Stimulated activated CD8-positive, alpha-beta memory T cell treated with anti-CD3 and anti-CD28 coated beads, Interleukin-12 subunit alpha, Interleukin-12 subunit beta, amount 100 ng/mL, for 1 hour (primary cell): ENCODE measurements around the gene SACS.
A peak's percentile ranks its signal among the peaks of the same experiment; 100 is the strongest.
"Not testable (repeated sequence)": the region's sequence is repeated elsewhere in the genome, so short reads cannot be mapped to it uniquely, and the experiment has no call there.

Experiments used
- DNase-seq: peaks from one replicate; pipeline ENCODE4 v3.0.0-alpha.2; 2020; ENCODE audit warnings: low read depth

The SACS gene

DNA sequence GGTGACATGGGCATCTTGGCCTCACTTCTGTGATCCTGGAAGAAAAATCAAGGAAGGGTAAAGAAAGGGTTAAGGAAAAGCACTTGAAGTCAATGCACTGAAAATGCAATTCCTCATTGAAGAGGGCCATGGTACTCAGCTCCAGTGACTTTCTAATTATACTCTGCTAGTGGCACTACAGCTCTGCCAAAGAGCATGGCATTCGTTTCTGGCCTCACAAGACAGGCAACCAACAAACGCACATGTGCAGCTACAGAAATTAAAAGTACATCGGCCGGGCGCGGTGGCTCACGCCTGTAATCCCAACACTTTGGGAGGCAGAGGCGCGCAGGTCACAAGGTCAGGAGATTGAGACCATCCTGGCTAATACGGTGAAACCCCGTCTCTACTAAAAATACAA, 21.8 kb downstream of the SACS start:
- no peak for DNase-seq

DNA sequence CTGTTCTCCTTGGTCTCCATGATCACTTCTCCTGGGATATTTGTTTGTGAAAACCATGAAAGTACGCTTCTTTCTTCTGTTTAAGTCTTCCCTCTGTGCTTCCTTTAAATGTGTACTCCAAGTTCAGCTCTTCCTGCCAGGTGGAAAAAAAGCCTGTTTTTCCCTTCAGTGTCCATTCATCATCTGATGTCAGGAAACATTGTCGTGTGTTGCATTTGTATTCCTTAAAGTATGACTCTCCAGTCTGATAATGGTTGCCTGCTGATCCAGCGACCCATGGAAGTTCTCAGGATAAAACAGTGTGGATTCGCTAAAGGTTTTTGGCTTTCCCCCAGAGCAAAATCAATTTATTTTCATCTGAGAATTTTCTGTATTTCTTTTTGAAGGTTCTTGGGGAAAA, 22.3 kb downstream of the SACS start:
- DNase-seq, result no peak

DNA sequence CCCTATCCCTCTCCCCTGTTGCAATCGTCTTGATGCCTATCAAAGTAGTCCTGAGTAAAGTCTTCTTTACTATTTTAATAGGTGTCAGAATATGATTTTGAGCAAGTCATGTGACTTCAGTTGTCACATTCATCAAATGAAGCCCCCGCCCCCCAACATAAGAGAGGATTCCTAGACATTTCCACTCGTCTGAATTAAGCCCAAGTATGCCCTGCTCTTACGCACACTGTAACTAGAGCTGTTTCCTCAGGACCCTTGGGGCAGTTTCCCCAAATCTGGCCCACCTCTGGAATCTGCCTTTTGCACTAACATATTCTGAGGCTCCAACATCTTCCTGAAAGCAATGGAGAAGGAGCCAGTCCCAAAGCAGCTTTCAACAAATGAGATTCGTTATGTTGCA, 25.5 kb downstream of the SACS start:
- DNase-seq, result no peak

DNA sequence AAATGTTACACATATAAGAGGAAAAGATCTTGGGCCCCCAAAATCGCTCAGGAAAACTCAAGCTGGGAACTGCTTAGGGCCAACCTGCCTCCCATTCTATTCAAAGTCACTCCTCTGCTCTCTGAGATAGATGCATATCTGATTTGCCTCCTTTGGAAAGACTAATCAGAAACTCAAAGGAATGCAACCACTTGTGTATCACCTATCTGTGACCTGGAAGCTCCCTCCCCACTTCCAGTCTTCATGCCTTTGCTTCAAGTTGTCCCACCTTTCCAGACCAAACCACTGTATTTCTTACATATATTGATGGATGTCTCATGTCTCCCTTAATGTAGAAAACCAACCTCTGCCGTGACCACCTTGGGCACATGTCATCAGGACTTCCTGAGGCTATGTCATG, 32.3 kb downstream of the SACS start:
- DNase-seq, result not testable (repeated sequence)

DNA sequence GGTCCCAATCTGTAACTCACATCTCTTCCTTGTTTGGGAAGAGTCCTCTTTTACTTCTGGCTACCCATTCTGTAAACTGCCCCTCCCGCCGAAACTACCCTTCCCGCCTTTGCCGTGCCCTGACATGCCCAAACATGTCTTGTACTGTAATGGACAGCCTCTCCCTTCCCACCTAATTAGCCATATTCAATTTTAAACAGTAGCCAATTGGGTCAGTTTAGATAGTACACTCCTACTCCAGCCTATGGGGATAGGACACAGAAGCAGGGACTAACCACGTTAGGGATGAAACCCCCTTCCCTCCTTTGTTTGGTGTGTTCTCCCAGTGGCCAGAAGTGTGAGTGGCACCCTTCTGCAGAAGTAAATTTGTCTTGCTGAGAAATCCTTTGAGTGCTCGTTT, 34.2 kb downstream of the SACS start:
- no peak for DNase-seq

DNA sequence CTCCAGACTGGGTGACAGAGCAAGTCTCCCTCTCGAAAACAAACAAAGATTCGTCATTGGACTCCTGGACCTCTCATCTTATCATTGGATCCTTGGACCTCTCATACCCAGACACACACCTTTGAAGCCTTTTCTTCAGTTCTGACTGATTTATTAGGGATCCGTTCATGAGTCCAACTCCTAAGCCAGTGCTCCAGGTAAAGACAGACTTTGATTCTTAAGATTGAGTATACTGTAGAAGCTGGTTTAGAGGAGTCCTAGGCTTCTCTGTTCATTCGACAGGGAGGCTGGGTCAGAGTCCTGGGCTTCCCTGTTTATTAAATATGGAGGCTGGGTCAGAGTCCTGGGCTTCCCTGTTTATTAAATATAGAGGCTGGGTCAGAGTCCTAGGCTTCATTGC, 38.7 kb downstream of the SACS start:
- no peak for DNase-seq

DNA sequence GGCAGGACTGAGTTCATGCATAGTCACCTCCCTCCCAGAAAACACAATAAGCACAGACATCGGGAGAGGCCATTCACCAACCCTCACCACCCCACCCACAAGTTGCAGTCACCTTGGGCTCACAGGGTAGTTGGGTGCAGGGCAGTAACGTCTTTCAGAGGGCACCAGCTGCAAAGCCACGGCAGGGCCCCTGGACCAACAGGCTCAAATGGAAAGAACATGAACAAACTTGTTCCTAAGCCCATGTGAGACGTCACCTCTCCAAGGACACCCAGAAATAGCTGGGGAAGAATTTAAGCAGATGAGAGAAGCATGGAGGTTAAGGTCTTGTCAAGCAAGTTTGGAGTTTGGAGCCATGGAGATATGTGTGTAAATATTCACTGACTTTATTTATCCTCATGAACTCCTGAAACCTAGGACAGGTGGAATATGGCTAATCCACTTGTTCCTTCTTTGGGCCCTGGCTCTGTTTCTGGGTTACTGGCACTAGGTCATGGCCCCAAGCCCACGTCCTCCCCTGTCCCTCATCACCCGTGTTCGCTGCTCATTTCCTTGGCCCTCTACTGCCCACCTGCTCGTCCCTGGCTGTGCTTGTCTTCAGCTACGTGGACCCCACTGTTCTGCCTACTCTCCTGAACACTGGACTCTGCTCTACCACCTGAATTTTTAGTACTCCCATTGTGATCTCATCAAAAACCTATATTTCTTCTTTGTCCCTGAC, 40.4 kb downstream of the SACS start:
- DNase-seq, result no peak

DNA sequence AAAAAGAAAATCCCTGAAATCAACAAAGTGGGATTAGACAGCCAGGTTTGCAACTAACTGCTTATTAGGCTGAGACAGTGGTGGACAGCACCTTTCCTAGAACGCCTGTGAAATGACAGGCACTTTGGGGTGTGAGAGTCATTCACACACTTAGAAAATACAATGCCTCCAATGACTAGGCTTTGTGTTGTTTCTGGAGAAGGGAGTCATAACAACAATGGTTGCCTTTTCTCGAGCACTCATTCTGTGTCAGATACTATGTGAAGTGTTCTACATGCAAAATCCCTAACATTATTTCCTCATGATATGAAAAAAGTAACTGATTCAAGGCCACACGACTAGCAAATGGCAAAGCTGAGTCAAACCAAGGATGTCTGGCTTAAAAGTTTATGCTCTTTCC, 41.2 kb downstream of the SACS start:
- no peak for DNase-seq

DNA sequence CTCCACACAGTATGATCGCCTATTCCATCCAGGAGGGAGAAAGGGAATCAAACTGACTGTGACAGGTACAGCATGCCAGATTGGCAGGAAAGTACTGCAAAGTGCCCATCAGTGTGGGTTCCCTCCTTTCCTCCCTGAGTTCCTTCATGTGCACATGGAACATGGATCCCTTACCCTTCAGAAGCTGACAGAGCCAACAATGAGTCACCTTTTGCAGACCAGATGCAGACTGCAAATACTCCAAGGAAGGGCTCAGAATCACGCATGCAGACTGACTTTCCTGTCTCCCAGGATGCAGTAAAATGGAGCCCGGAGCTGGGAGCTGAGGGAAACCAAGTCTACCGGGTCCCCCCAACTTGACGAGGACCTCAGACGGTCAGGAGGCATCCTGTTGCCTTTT, 41.8 kb downstream of the SACS start:
- no peak for DNase-seq

DNA sequence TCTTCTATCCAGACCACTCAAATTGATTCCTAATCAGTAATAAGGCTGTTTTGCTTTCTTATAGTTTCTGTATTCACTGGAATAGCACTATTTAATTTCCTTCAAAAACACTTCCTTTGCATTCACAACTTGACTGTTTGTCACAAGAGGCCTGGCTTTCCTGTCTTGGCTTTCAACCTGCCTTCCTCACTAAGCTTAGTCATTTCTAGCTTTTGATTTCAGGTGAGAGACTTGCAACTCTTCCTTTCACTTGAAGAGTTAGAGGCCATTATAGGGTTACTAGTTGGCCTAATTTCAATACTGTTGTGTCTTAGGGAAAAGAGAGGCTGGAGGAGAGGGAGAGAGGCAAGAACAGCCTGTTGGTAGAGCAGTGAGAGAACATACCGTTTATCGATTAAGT, 47.0 kb downstream of the SACS start:
- DNase-seq, result no peak

DNA sequence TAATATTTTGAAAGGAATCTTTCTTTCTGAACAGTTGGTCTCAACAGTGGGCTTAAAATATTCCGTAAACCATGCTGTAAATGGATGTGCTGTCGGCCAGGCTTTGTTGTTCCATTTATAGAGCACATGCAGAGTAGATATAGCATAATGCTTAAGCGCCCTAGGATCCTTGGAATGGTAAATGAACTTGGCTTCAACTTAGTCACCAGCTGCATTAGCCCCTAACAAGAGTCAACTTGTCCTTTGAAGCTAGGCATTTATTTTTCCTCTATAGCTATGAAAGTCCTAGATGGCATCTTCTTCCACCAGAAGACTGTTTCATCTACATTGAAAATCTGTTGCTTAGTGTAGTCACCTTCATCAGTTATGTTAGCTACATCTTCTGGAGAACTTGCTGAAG, 47.6 kb downstream of the SACS start:
- DNase-seq, result no peak

DNA sequence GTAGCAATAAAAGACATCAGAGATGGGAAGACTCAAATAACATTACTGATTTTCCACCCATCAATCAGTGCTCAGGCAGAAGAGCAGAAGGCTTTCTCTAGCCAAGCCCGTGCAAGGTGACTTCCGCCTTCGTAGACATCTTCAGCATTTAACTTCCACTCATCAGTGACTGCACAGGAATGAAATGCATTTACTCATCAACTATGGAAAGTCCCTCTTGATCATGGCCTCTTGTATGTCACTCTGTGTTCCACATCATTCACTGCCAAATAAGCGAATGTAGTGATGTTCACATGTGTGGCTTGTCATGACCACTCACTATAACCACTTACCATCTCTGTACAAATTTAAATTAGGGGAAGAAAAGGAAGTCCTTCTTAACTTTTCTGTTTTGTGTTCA, 49.4 kb downstream of the SACS start:
- no peak for DNase-seq

DNA sequence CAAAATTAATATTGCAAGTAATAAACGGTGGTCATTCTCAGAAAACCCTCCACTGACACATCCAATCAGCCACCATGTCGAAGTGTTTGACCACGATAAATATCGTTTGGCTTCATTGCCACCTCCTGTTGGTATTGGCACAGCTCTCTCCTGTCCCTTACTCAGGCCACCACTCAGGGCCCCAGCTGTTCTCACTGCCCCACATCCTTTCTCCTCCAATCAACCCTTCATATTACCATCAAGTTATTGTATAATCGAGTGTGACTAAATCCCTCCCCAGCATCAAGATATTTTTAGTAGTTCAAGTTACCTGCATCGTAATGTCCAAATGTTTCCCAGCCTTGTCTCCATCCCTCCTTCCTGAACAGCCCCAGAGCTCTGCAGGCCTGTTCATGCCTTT, 50.4 kb downstream of the SACS start:
- DNase-seq, result no peak

DNA sequence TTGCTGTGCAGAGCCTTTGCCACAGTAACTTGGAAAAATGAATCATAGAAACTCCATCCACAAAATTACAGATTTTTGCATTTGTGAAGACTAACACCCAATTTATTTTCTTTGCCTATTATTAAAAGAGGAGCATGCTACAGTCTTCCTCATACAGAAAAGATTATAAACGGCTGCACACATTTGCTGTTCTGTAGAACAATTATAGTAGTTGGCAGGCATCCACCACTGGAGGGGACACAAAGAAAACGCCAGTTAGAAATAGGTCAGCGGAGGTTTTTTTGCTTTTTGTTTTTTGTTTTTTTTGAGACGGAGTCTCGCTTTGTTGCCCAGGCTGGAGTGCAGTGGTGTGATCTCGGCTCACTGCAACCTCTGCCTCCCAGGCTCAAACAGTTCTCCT, 51.6 kb downstream of the SACS start:
- no peak for DNase-seq

DNA sequence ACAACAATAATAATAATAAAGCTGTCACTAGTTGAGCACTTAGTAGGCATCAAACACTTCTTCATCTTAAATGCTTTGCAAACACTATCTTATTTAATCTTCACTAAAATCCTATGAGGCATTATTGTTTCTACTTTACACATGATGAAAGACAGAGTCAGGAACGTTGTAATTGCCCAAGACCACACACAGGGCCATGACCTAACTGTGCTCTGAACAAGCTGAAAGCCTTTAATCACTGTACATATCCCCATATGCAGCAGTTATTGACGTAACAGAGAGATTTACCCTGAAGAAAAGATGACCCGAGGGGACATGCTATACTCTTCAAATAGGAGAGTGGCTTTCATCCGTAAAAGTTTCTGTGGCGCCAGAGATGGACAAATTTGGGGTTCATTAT, 53.0 kb downstream of the SACS start:
- DNase-seq, result no peak

DNA sequence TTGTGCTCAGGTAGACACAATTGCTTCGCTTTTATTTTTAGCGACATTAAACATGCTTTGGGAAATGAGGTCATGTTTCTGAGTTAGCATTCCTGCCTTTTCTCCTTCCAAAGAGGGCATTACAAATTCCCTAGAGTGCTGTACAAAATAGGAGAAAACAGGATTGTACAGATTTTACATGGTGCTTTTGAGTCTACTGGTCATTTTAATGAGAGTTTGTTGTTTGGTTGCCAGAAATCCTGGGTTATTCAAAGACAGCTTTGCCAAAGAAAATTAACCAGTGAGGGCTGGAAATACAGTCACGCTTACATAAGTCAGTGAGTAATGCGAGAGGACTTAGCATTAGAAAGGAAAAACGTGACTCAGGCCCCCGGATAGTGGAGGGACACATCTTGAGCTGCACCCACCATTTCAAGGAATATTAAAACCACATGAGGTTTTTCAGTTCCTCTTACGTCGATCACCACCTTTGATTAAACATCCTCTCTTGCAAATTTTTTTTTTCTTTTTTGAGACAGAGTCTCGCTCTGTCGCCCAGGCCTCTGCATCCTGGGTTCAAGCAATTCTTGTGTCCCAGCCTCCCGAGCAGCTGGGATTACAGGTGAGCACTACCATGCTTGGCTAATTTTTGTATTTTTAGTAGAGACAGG, 55.4 kb downstream of the SACS start:
- DNase-seq, result peak; percentile 15

DNA sequence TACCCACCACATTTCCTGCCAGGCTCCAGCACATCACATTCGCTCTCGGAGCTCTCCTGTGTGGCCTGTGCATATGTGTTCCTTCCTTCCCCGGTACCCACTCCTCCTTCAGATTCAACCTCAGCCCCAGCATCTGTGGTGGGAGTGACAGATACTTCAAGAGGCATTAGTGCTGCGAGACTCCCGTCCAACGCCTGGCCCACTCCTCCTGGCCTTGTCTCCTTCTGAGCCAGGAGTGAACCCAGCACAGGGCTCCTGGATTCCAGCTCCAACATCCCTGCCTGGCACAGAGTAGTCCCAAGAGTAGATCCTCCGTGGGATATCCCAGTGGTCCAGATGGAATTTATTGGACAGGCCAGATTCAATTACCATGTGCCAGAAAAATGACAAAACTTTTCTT, 55.9 kb downstream of the SACS start:
- DNase-seq, result no peak

DNA sequence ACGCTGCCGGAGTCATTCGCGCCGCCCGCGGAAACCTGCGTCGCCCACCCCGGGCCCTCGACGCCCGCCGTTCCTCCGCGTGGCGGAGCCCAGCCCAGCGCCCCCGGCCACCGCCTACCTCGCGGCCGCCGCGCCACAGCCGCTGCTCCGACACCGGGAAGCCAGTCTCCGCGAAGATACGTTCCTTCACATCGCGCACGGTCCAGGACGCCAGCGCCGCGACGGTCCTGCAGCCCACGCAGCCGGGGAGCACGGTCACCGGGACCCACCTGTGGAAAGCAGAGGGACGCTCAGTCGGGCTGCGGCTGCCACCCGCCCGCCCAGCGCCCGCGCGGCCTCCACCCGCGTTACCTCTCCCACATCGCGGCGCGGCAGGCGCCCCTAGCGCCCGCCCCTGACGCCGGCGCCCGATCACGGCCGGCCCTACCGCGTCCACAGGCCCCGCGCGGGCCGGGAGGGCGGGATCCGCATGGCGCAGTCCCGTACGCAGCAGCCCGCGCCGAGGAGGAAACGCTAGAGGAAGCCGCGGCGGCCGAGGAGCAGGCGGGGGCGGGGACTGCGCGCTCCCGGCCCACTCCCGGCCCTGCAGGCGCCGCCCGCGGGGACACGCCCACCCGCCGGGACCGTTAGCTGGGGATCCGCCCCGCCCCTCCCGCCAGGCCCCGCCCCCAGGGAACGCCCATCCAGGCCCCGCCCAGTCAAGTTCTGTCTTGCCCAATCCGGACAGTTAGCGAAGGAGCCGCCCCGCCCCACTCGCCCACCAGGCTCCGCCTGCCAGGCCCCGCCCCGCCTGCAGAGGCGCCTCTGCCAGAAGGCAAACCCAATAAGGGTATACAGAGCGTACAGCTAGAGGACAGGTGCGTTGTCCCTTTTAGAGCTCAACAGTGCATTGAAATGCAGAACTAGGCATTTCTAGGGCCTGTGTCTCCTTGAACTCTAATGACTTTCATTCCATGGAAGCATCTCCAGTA, 58.2 kb downstream of the SACS start:
- peak; percentile 96 for DNase-seq

DNA sequence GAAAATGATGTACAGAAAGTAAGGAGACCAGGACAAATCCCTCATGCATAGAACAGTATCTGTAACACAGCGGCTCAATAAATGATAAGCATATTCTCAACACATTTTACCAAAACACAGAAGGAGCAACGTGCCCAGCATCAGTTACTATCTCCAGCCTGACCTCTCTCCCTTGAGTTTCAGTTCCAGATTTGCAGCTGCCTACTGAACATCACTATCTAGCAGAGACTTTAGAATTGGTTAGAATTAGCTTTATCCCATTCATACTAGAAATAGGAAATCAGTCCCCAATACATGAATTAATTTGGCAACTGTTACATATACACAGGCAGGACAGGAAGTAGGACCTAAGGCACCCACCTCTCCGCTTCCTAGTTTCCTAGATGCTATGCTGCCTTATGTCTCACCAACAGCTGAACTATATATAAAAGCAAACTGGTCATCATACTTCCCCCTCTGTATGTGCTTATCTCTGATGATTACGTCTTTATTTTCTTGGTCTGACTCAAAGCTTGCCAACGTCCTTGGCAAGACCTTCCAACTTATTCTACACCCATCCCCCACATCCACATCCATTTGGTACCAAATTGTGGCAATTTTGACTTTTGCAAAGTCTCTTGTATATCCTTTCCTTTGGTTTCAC, 61.1 kb downstream of the SACS start:
- DNase-seq, result no peak

DNA sequence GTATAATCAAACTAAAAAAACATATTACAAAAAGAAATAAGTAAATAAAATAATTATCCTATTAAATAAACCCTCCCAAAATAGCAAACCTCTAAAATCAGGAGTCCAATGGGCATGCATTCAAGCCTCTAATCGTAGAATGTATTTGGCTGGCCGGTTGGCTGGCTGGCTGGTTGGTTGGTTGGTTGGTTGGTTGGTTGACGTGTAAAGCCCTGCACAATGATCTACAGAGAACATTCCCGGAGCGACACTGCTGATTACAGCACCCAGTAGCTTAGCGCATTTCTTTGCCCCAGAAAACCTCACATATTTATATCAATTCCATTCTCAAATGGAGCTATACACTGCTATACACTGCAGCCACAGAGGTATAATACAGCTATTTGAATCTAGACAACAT, 65.6 kb downstream of the SACS start:
- DNase-seq, result no peak

DNA sequence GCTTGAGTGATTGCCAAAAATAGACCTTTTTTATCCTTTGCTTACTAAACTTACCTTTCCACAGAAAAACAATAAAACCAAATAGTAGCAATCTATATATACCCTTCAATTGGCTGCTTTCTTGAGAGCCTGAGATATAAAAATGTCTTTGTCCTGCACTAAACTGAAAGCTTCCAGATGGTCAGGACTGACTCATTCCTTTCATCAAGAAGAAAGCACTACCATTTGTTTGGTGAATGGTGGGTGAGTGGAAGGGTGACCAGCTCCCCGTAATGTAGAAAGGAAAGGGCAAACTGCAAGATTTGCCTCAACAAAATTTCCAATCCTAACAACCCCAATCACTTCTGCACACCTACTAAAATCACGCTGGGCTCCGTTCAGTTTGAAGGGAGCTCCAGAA, 67.8 kb downstream of the SACS start:
- DNase-seq, result no peak

DNA sequence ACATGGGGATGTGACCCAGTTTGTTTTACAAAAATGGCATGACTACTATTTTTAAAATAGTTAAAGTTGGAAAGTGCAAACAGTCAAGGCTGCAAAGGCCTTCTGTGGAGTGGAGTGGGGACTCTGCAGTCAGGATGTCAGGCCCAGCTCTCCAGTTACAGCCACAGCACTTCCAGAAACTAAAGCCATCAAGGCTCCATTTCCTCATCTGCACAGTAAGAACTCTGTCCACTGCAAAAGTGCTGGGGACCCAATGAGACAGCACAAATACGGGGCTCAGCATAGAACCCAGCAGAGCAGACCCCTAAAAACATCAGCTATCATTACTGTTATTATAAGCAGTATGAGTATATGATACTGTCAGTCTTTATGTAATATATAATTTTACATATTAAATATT, 73.6 kb downstream of the SACS start:
- no peak for DNase-seq

DNA sequence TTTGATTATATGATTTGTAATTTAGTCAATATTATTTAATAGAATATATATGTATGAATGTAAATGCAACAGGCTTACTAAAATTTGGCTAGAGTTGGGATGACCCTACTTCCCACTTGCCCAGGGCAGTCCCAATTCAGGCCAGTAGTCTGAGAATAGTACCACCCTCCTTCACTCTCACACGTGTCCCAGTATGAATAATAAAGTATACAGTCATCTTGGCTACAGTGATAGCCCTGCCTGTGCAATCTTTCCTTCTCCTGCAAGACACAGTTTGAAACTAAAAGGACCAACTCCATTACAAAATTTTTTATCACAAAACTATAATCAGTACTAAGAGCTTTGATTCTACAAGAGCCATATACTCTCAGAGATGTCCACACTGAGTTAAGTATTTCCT, 76.2 kb downstream of the SACS start:
- DNase-seq, result no peak
